Mesendoderm (in vitro differentiated cells): ENCODE data around the gene ST7.

ENCODE experiments used
- DNase-seq: peaks from one replicate; pipeline ENCODE4 v3.0.0; 2013
- H2AK5ac ChIP-seq: 2 replicates; pipeline ENCODE4 v1.6.1; 2013; ENCODE audit warnings: low read length, inconsistent platforms
- H2BK120ac ChIP-seq: 2 replicates; pipeline ENCODE4 v1.6.1; 2013; ENCODE audit warnings: low read depth, mild to moderate bottlenecking, low read length, moderate library complexity, mixed read lengths
- H2BK15ac ChIP-seq: replicated peaks from 2 replicates; pipeline ENCODE4 v1.6.1; 2013; ENCODE audit warnings: low read depth, mild to moderate bottlenecking, moderate library complexity
- H2BK5ac ChIP-seq: 2 replicates; pipeline ENCODE4 v1.6.1; 2013; ENCODE audit warnings: low read length, inconsistent platforms
- H3K18ac ChIP-seq: 2 replicates; pipeline ENCODE4 v1.6.1; 2013; ENCODE audit warnings: mild to moderate bottlenecking, low read length, mixed read lengths
- H3K23ac ChIP-seq: one replicate; pipeline ENCODE4 v1.6.1; 2013; ENCODE audit warnings: low read length
- H3K27ac ChIP-seq: 2 replicates; pipeline ENCODE4 v1.5.1; 2013; ENCODE audit warnings: low read depth, mild to moderate bottlenecking, inconsistent platforms, low read length, moderate library complexity
- H3K27me3 ChIP-seq: 2 replicates; pipeline ENCODE4 v1.6.1; 2013; ENCODE audit warnings: low read length, control low read depth, mild to moderate bottlenecking, inconsistent platforms; ENCODE audit not compliant: insufficient read depth, poor library complexity
- H3K36me3 ChIP-seq: 2 replicates; pipeline ENCODE4 v1.6.1; 2013; ENCODE audit warnings: low read length, inconsistent platforms; ENCODE audit not compliant: control insufficient read depth, insufficient read depth
- H3K4ac ChIP-seq: one replicate; pipeline ENCODE4 v1.6.1; 2013; ENCODE audit warnings: low read depth, mild to moderate bottlenecking, low read length, moderate library complexity
- H3K4me1 ChIP-seq: 2 replicates; pipeline ENCODE4 v1.6.1; 2013; ENCODE audit warnings: low read depth, low read length, inconsistent platforms; ENCODE audit not compliant: control insufficient read depth
- H3K4me2 ChIP-seq: 2 replicates; pipeline ENCODE4 v1.6.1; 2013; ENCODE audit warnings: low read length
- H3K4me3 ChIP-seq: 2 replicates; pipeline ENCODE4 v1.5.1; 2013; ENCODE audit warnings: mild to moderate bottlenecking, low read length
- H3K56ac ChIP-seq: one replicate; pipeline ENCODE4 v1.6.1; 2013; ENCODE audit warnings: low read length
- H3K79me1 ChIP-seq: 2 replicates; pipeline ENCODE4 v1.6.1; 2013; ENCODE audit warnings: low read length, inconsistent platforms
- H3K79me2 ChIP-seq: 2 replicates; pipeline ENCODE4 v1.6.1; 2013; ENCODE audit warnings: mild to moderate bottlenecking, low read length; ENCODE audit not compliant: control insufficient read depth, insufficient read depth
- H3K9ac ChIP-seq: 2 replicates; pipeline ENCODE4 v1.6.1; 2013; ENCODE audit warnings: low read length, inconsistent platforms
- H4K5ac ChIP-seq: one replicate; pipeline ENCODE4 v1.6.1; 2013; ENCODE audit warnings: low read length
- H4K8ac ChIP-seq: one replicate; pipeline ENCODE4 v1.6.1; 2013; ENCODE audit warnings: low read depth, mild to moderate bottlenecking, control low read depth, low read length, moderate library complexity
- WGBS: extraction: QIAGEN DNeasy Blood & Tissue Kit; methylation state at CpG from one replicate; pipeline ENCODE4 v1.1.7; 2013; ENCODE audit warnings: low lambda C conversion rate, missing lambda C conversion rate; ENCODE audit not compliant: insufficient coverage; ENCODE audit errors: extremely low coverage; 5-methylcytosine and 5-hydroxymethylcytosine counted together

The ST7 gene

GRCh38 chr7:117172283-117172682, 219.0 kb downstream of the ST7 start:
- Histone ChIP-seq H3K18ac (no peak overlapping the region), H3K4ac (no peak overlapping the region), H3K27ac (no peak overlapping the region), H3K79me2 (no peaks in the 10 kb centered on the region), H3K56ac (no peak overlapping the region), H4K5ac (no peak overlapping the region), H2AK5ac (no peak overlapping the region), H3K23ac (no peak overlapping the region), H3K36me3 (no peaks in the 10 kb centered on the region), H3K9ac (no peak overlapping the region), H3K79me1 (no peaks in the 10 kb centered on the region), H4K8ac (no peak overlapping the region), H3K27me3 (no peaks in the 10 kb centered on the region), H3K4me1 (no peaks in the 10 kb centered on the region), H2BK120ac (no peak overlapping the region), H3K4me3 (no peak overlapping the region), H3K4me2 (no peak overlapping the region), H2BK15ac (no peak overlapping the region), H2BK5ac (no peak overlapping the region)
- DNase-seq, result no peak
- WGBS, result no CpG with 5 or more reads among the region's 2 CpGs

DNA sequence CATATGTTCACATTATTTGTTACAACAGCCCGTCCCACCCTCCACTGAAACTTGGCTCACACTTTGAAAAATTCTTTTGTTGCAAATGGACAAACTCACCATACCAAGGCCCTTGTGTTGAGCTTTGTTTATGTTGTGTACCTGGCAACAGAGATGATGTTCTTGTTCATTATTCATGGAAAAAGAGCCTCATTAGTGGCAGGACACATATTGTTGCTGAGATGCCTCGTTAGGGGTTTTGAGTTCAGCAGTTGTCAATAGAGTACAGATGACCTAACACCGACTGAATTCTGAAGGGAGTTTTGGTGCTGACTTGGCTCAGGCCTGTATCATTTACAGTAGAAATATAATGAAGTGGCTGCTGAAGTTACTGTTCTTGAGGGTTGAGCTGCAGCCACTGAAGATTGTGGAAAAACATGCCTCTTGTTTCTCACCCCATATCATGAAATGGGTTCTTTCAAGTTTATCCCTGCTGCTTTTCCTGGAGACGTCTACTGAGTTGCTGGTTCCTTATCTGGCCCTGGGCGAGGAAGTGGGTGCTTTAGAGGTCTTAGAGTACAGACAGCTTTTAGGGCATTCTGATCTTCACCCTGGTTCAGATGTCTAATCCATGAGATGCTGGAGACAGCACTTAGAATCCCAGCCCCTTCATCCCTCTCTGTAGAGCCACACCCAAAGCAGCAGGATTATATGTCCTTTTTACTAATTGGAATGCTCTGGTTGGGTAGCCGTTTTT, 219.9 kb downstream of the ST7 start:
- Histone ChIP-seq H3K18ac (no peak overlapping the region), H3K23ac (no peak overlapping the region), H3K4me3 (no peak overlapping the region), H2AK5ac (no peak overlapping the region), H3K9ac (no peak overlapping the region), H3K4me2 (no peak overlapping the region), H2BK15ac (no peak overlapping the region), H3K36me3 (no peaks in the 10 kb centered on the region), H4K8ac (no peak overlapping the region), H3K27ac (no peak overlapping the region), H3K56ac (no peak overlapping the region), H3K79me1 (no peaks in the 10 kb centered on the region), H3K79me2 (no peaks in the 10 kb centered on the region), H3K27me3 (no peaks in the 10 kb centered on the region), H2BK5ac (no peak overlapping the region), H2BK120ac (no peak overlapping the region), H4K5ac (no peak overlapping the region), H3K4ac (no peak overlapping the region), H3K4me1 (no peaks in the 10 kb centered on the region)
- no peak for DNase-seq
- no CpG with 5 or more reads among the region's 6 CpGs for WGBS

DNA sequence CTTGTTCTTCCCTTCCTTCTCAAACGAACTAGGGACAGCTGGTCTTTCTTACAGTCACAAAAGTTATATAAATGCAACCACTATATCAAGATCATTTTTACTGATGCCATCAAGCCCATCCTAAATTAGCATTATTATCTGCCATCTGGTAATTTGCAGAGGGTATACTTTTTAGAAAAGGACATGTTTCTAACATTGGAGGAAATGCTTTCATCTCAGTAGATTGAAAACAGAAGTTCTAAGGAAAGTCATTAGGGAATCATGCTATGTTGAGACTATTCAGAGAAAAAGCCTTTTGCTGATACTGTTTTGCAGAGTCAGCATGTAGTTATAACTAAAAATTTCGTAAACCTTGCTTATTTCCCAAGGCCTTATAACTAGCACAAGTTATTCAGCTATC, 222.9 kb downstream of the ST7 start:
- no peak overlapping the region for H3K56ac ChIP-seq
- H4K8ac ChIP-seq, result no peak overlapping the region
- no peak overlapping the region for H3K4me3 ChIP-seq
- H2BK120ac ChIP-seq, result no peak overlapping the region
- DNase-seq, result no peak
- no peaks in the 10 kb centered on the region for H3K36me3 ChIP-seq
- H3K27ac ChIP-seq, result no peak overlapping the region
- H3K4me1 ChIP-seq, result no peaks in the 10 kb centered on the region
- no CpG with 5 or more reads among the region's 2 CpGs for WGBS
- no peak overlapping the region for H3K23ac ChIP-seq
- no peaks in the 10 kb centered on the region for H3K27me3 ChIP-seq
- H3K9ac ChIP-seq, result no peak overlapping the region
- H2BK5ac ChIP-seq, result no peak overlapping the region
- no peak overlapping the region for H4K5ac ChIP-seq
- H3K4ac ChIP-seq, result no peak overlapping the region
- H2BK15ac ChIP-seq, result no peak overlapping the region
- H3K79me1 ChIP-seq, result no peaks in the 10 kb centered on the region
- no peak overlapping the region for H2AK5ac ChIP-seq
- H3K4me2 ChIP-seq, result no peak overlapping the region
- H3K79me2 ChIP-seq, result no peaks in the 10 kb centered on the region
- no peak overlapping the region for H3K18ac ChIP-seq

GRCh38 chr7:117178600-117178999, 225.3 kb downstream of the ST7 start:
- Histone ChIP-seq H3K27ac (no peak overlapping the region), H3K4ac (no peak overlapping the region), H3K4me1 (no peaks in the 10 kb centered on the region), H3K23ac (no peak overlapping the region), H3K4me3 (no peak overlapping the region), H2BK120ac (no peak overlapping the region), H3K56ac (no peak overlapping the region), H2BK5ac (no peak overlapping the region), H2BK15ac (no peak overlapping the region), H3K79me1 (no peaks in the 10 kb centered on the region), H2AK5ac (no peak overlapping the region), H3K36me3 (no peaks in the 10 kb centered on the region), H4K5ac (no peak overlapping the region), H3K18ac (no peak overlapping the region), H3K9ac (no peak overlapping the region), H3K27me3 (no peaks in the 10 kb centered on the region), H3K79me2 (no peaks in the 10 kb centered on the region), H4K8ac (no peak overlapping the region), H3K4me2 (no peak overlapping the region)
- DNase-seq, result no peak
- no CpG with 5 or more reads among the region's 2 CpGs for WGBS

DNA sequence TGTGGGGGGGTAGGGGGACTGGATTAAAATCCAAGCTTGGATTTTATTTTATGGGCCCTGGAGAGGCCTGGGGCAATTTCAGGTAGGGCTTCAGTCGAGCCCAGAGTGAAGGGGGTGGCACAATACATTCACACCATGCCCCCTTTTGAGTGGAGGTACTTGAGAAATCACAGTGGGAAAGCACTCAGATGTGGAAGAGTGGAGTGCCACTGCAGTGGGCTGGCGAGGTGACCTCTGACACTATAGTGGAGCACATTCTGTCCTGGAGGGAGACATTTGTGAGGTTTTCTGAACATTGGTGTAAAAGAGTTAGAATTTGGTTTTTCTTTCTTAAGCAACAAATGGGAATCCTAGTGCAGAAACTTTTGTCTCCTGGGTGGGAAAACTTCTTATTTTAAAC, 226.4 kb downstream of the ST7 start:
- Histone ChIP-seq H3K23ac (no peak overlapping the region), H3K4me1 (no peaks in the 10 kb centered on the region), H2AK5ac (no peak overlapping the region), H4K8ac (no peak overlapping the region), H3K4ac (no peak overlapping the region), H4K5ac (no peak overlapping the region), H3K27me3 (no peaks in the 10 kb centered on the region), H2BK120ac (no peak overlapping the region), H3K36me3 (no peaks in the 10 kb centered on the region), H3K4me2 (no peak overlapping the region), H3K18ac (no peak overlapping the region), H3K79me1 (no peaks in the 10 kb centered on the region), H3K9ac (no peak overlapping the region), H3K79me2 (no peaks in the 10 kb centered on the region), H3K56ac (no peak overlapping the region), H2BK5ac (no peak overlapping the region), H2BK15ac (no peak overlapping the region), H3K27ac (no peak overlapping the region), H3K4me3 (no peak overlapping the region)
- no CpG with 5 or more reads among the region's 2 CpGs for WGBS
- no peak for DNase-seq

GRCh38 chr7:117183729-117184128, 230.4 kb downstream of the ST7 start:
- Histone ChIP-seq H3K36me3 (no peaks in the 10 kb centered on the region), H3K79me1 (no peaks in the 10 kb centered on the region), H3K4me3 (no peak overlapping the region), H3K18ac (no peak overlapping the region), H3K27ac (no peak overlapping the region), H2BK5ac (no peak overlapping the region), H3K4me1 (no peaks in the 10 kb centered on the region), H3K79me2 (no peaks in the 10 kb centered on the region), H2BK15ac (no peak overlapping the region), H4K8ac (no peak overlapping the region), H2BK120ac (no peak overlapping the region), H3K27me3 (no peaks in the 10 kb centered on the region), H3K9ac (no peak overlapping the region), H3K23ac (no peak overlapping the region), H2AK5ac (no peak overlapping the region), H4K5ac (no peak overlapping the region), H3K4me2 (no peak overlapping the region), H3K56ac (no peak overlapping the region), H3K4ac (no peak overlapping the region)
- no peak for DNase-seq
- no CpG with 5 or more reads among the region's 2 CpGs for WGBS
